Stimulated activated CD8-positive, alpha-beta memory T cell treated with anti-CD3 and anti-CD28 coated beads, Interleukin-7, amount 100 ng/mL, for 4 hours (primary cell): Measurements from ENCODE around the gene IL17RE.
"Not testable (repeated sequence)": the region's sequence is repeated elsewhere in the genome, so short reads cannot be mapped to it uniquely, and the experiment has no call there.

ENCODE experiments used
- DNase-seq, 2 donors: peaks; one replicate each; pipeline ENCODE4 v3.0.0-alpha.2; 2020; ENCODE audit warnings: low read depth in 2 of 2

Gene IL17RE

DNA sequence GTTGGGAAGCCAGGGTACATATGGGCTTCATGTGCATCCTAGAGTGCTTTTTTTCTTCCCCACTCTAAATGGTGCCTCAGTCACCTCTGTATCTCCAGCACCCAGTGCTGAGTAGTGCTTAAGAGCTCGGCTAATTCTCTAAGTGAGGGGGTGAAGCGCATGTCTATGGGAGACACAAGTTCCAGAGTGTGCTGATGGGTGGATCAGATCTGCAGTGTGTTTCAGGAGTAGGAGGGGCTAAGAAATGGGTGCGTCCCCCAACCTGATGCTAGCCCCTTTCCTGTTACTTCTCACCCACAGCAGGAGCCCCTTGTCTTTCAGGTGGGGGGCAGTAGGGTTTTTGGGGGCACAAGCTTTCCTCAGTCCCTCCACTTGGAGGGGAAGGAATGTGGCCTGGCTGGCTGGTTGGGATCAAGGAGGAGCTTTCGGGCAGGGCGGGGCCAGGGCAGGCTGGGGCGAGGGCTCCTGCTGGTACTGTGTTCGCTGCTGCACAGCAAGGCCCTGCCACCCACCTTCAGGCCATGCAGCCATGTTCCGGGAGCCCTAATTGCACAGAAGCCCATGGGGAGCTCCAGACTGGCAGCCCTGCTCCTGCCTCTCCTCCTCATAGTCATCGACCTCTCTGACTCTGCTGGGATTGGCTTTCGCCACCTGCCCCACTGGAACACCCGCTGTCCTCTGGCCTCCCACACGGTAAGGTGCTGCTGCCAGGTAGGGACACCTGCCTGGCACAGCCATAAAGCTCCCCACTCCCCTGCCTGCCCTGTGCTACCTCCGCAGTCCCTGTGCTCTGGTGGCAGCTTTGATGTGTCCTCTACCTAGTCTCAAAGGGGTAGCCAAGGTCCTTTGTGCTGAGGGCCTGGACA is at the start of gene IL17RE:
Gene IL17RE, plus strand, starts transcription at position 477 of the 866 bp plus-strand sequence. Its CDS starts 85 bp downstream, at position 562.
- DNase-seq: no peak

- DNase-seq: not testable (repeated sequence)
Observed at GRCh38 chr3:9854291-9854940, 48.2 kb upstream of the IL17RE start.

DNA sequence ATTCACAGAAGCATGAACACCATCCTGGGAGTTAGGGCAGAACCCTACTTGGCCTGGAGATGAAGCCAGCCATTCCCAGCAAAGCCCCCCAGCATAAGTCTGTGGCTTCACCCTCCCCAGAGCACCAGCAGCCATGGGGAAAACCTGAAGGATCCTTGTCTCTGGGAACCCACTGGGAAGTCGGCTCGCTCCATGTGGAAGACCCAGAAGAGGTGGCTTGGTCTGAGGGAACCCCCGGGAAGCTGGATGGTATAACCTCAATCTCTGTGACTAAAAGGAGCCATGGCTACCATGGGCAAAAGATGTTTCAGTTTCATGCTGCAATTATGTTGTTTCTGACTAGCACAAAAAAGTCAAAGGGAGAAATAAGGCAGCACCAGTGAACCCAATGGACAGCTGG is 47.1 kb upstream of the IL17RE start:
- DNase-seq: no peak

DNA sequence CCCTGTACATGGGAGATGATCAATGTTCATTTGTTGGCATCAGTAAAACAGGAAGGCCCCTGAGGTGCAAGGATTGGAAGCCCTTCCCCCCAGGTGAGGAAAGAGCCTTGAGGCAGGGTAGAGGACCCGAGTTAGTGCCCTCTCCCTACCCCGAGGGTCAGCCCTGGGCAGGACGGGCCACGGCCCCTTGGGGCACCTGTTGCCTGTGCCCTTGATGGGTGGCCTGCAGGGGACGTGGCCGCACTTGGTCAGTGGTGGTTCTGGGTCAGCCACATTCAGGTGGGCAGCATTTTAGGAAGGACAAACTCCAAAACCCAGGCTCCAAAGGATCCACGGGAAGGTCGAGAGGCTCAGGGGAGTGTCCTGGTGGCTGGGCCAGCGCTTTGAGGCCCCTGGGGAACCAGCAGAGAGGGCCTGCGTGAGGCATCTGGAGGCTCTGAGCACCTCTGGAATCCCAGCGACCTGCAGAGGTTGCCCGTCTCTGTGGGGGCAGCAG is 43.1 kb upstream of the IL17RE start:
- DNase-seq: no peak

DNA sequence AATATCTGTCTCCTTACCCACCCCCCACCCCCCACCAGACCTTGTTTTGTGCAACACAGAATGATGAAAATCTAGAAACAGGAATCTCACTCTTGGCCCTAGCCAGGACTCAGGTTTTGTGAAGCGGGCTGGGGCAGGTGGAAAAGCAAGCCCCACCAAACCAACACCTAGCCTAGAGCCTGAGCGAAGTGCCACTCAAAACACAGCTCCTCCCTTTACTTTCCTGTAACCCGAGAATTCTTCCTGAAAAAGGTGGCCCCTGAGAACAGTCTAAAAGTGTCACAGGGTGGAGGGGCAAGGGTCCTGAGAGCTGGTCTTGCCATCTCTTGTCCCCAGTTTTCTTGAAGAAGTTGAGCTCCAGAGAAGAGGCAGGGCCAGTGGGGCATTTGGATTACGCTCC is 41.4 kb upstream of the IL17RE start:
- DNase-seq: no peak

DNA sequence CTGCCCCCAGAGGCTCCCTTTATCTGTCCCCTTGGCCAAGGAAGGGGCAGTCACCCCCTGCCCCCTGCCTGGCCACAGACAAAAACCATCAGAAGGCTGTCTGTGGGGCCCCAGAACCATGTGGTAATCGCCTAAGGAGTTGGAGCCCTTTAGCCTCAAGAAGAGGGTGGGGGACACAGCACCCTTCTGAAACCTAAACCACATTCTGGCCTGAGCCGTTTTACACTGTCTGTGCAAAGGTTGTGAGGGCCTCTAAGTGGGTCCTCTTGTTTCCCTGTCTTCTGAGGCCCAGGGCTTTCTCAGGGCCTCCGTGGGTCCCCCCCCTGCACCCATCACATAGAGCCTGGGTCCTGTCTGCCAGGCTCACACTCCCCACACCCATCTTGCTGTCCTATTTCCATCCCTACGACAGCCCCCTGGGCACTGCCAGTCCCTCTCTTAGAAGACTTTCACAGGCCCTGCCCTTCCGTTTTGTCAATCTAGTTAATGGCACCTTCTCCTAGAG is 41.0 kb upstream of the IL17RE start:
- no peak for DNase-seq

DNA sequence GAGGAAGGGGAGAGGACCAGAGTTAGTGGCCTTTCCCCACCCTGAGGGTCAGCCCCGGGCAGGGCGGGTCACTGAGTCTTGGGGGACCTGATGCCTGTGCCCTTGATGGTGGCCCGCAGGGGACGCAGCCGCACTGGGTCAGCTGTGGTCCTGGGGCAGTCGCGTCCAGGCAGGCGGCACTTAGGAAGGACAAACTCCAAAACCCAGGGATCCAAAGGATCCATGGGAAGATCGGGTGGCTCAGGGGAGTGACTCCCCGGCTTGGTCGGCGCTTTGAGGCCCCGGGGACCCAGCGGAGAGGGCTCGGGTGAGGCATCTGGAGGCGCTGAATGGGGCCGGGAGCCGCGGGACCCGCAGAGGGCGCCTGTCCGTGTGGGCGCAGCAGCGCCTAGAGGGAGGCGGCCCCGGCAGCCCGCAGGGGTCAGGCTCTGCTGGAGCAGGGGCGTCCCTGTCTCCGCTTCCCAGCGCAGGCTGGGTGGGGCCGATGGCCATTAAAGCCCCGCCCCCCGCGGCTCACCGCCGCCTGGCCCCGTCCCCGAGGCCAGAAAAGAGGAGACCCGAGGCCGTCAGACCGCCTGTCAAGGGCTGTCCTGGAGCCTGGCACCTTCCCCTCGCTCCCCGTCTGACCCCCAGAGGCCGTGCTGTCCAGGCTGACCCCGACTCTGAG is 40.1 kb upstream of the IL17RE start:
- DNase-seq: peak in 1 of 2 donors; percentile 19

GRCh38 chr3:9863058-9863772 is 39.4 kb upstream of the IL17RE start:
- no peak for DNase-seq

DNA sequence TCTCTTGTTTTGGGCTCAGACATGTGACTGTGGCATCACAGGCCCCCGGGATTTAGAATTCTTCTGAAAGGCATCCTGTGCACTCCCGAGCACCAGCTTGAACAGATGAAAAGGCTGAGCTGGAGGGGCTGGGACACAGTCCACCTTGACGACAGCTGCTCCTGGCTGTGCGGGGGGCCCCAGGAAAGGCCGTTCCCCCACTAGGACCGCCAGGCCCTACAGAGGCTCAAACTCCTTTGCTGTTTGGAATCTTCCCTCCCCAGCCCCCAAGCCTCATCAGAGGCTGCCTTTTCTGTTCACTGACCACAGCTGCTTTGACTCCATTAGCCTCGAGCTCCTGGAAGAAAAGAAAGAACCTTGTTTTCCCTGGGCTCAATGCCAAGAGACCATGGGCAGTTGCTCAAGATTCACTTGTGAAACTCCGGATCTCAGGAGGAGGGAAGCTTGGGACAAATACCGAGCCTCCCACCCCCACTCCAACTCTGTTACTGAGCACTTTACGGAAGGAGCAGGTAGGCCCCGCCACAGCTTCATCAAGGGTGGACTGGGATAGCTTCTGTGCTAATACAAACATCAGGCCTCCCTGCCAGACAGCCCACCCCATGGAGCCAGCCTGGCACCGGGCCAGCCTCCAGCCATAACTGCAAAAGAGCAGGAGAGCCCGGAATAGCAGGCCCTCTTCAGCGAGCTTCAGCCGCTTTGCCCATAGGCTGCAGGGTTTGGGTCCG is 38.3 kb upstream of the IL17RE start:
- no peak for DNase-seq

- not testable (repeated sequence) for DNase-seq
Observed at GRCh38 chr3:9865125-9865637, 37.5 kb upstream of the IL17RE start.

GRCh38 chr3:9866639-9867038 is 36.0 kb upstream of the IL17RE start:
- DNase-seq: no peak

- DNase-seq: no peak
Observed at GRCh38 chr3:9867106-9867505, 35.5 kb upstream of the IL17RE start.

GRCh38 chr3:9869955-9870354 is 32.7 kb upstream of the IL17RE start:
- no peak for DNase-seq

GRCh38 chr3:9870978-9871377 is 31.7 kb upstream of the IL17RE start:
- no peak for DNase-seq

DNA sequence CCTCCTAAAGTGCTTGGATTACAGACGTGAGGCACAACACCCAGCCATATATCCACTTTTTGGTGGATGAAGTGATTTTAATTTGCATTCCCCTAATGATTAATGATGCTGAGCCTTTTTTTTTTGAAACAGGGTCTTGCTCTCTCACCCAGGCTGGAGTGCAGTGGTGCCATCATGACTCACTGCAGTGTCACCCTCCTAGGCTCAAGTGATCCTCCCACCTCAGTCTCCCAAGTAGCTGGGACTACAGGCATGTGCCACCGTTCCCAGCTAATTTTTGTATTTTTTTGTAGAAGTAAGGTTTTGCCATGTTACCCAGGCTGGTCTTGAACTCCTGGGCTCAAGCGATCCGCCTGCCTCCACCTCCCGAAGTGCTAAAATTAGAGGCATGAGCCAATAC is 30.6 kb upstream of the IL17RE start:
- not testable (repeated sequence) for DNase-seq

GRCh38 chr3:9875448-9875847 is 27.2 kb upstream of the IL17RE start:
- DNase-seq: no peak

- DNase-seq: not testable (repeated sequence)
Observed at GRCh38 chr3:9876255-9876654, 26.4 kb upstream of the IL17RE start.

GRCh38 chr3:9876991-9877390 is 25.7 kb upstream of the IL17RE start:
- no peak for DNase-seq

GRCh38 chr3:9878700-9879099 is 23.9 kb upstream of the IL17RE start:
- DNase-seq: no peak

- no peak for DNase-seq
Observed at GRCh38 chr3:9879830-9880549, 22.7 kb upstream of the IL17RE start, which contains the start of gene CIDEC. TSS of gene CIDEC (minus strand) at chr3:9880253. CDS start at chr3:9878486, 1,767 bp downstream.
